Esophagus squamous epithelium (tissue), 4 donors: ENCODE measurements around the gene NKAIN4.

Experiments used
- CTCF ChIP-seq, 6 experiments: fragments of 450-650 bp in 4 of 6; fragments of 200-600 bp in 2 of 6; sonication (generic) in 2 of 6; IDR thresholded peaks; one replicate each; pipeline ENCODE4 v1.5.1; 2016 to 2019; ENCODE audit warnings: antibody characterized with exemption in 6 of 6, mild to moderate bottlenecking in 4 of 6, moderate library complexity in 4 of 6
- POLR2A ChIP-seq, 4 donors: fragments of 450-650 bp; IDR thresholded peaks; one replicate each; pipeline ENCODE4 v1.6.1; 2017; ENCODE audit warnings: antibody characterized with exemption in 4 of 4, mild to moderate bottlenecking in 4 of 4, moderate library complexity in 3 of 4

GRCh38 chr20:63191400-63191799, 62.9 kb downstream of the NKAIN4 start:
- TF ChIP-seq POLR2A (IDR thresholded peaks at IDR 0.05) (no peak), CTCF (IDR thresholded peaks at IDR 0.05) (no peak)
